MCF 10A (cell line): ENCODE results near the gene BASP1. TPM values are rescaled to one million over a fixed set of nuclear protein-coding genes. Genes with fewer than 3 reads are reported as not detected.

Experiments used
- BruUV-seq: library from RNA; stranded (reverse); fragments of 400-500 nt; replicated peaks from 2 replicates; lab custom pipeline; 2021; lab: Mats Ljungman, UMichigan
- CTCF ChIA-PET: fragments of 300-600 bp; sonication (Branson Sonifier 250); formaldehyde crosslinking; extraction: SDS; loops from one replicate; lab custom pipeline; 2021; ENCODE audit warnings: antibody characterized with exemption, inconsistent platforms; lab: Yijun Ruan, JAX
- POLR2A ChIA-PET: fragments of 300-600, 350-650 bp; sonication (Branson Sonifier 250); formaldehyde crosslinking; extraction: SDS; loops from one replicate; lab custom pipeline; 2020; ENCODE audit warnings: antibody characterized with exemption, inconsistent platforms; lab: Yijun Ruan, JAX
- DNase-seq: peaks from one replicate; pipeline ENCODE4 v3.0.0-alpha.2; 2018; ENCODE audit not compliant: unreplicated experiment
- H3K27ac Mint-ChIP-seq: one replicate; pipeline ENCODE4 v1.8.0; 2022; ENCODE audit warnings: mild to moderate bottlenecking, low read depth, mixed read lengths; ENCODE audit not compliant: unreplicated experiment
- H3K27me3 Mint-ChIP-seq: one replicate; pipeline ENCODE4 v1.8.0; 2022; ENCODE audit warnings: mixed read lengths; ENCODE audit not compliant: insufficient read depth, unreplicated experiment
- H3K36me3 Mint-ChIP-seq: one replicate; pipeline ENCODE4 v1.8.0; 2022; ENCODE audit warnings: mild to moderate bottlenecking, moderate library complexity, mixed read lengths; ENCODE audit not compliant: insufficient read depth, unreplicated experiment
- H3K4me1 Mint-ChIP-seq: one replicate; pipeline ENCODE4 v1.8.0; 2022; ENCODE audit warnings: mixed read lengths; ENCODE audit not compliant: insufficient read depth, unreplicated experiment
- H3K4me3 Mint-ChIP-seq: one replicate; pipeline ENCODE4 v1.8.0; 2022; ENCODE audit warnings: mild to moderate bottlenecking, moderate library complexity, mixed read lengths; ENCODE audit not compliant: unreplicated experiment
- H3K9me3 Mint-ChIP-seq: one replicate; pipeline ENCODE4 v1.8.0; 2022; ENCODE audit warnings: mixed read lengths; ENCODE audit not compliant: unreplicated experiment
- intact Hi-C: fragments of 100-400 bp; cut with micrococcal nuclease; formaldehyde crosslinking; loops from 2 replicates; pipeline ENCODE4 v1.14.1; 2022
- total RNA-seq: library from RNA; stranded (reverse); gene quantifications from 2 replicates; pipeline ENCODE4 v1.2.3, GENCODE V29; 2022
- TF ChIP-seq, protein P1 (sequence below): fragments of 200-600 bp; IDR thresholded peaks from one replicate; pipeline ENCODE4 v1.8.0; 2022; ENCODE audit warnings: antibody characterized with exemption, mild to moderate bottlenecking; ENCODE audit not compliant: unreplicated experiment

The BASP1 gene
- total RNA-seq, 1 experiment from 2014 or later = 84.5 TPM

DNA sequence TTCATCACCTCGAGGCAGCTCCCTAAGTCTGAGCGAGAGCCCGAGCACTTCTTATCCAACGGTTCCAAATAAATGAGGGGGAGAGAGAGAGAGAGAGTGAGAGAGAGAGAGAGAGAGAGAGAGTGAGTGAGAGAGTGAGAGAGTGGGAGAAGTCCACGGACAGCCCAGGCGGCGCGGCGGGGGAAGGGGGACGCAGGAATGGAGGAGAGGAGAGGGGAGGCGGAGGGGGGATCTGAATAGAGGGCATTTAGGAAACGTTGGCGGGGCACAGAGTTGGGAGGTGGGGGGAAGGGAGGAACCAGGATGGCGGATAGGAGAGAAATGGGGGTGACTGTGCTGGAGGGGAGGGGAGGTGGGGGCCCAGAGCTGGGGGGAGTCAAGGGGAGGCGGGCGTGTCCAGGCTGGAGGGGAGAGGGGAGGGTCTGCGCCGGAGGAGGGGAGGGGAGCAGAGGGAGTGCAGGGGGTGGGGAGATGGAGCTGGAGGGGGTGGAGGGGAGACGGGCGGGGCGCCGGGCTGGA is 398 bp upstream of the BASP1 start:
- DNase-seq = peak; percentile 48
- CTCF ChIA-PET = interaction anchor here (0.6 to 6.0 kb wide), 30 partner anchors 9 to 1115 kb away, joined by 3 to 111 read pairs (median 5); no protein-coding TSS in a partner anchor
- TF ChIP-seq, protein P1, sequence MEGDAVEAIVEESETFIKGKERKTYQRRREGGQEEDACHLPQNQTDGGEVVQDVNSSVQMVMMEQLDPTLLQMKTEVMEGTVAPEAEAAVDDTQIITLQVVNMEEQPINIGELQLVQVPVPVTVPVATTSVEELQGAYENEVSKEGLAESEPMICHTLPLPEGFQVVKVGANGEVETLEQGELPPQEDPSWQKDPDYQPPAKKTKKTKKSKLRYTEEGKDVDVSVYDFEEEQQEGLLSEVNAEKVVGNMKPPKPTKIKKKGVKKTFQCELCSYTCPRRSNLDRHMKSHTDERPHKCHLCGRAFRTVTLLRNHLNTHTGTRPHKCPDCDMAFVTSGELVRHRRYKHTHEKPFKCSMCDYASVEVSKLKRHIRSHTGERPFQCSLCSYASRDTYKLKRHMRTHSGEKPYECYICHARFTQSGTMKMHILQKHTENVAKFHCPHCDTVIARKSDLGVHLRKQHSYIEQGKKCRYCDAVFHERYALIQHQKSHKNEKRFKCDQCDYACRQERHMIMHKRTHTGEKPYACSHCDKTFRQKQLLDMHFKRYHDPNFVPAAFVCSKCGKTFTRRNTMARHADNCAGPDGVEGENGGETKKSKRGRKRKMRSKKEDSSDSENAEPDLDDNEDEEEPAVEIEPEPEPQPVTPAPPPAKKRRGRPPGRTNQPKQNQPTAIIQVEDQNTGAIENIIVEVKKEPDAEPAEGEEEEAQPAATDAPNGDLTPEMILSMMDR = no peak
- Mint-ChIP-seq H3K27ac (peak overlapping the region; percentile 52), H3K36me3 (peaks cover 15% of the 10 kb centered on the region), H3K27me3 (no peaks in the 10 kb centered on the region), H3K4me3 (peak overlapping the region; percentile 83), H3K9me3 (no peaks in the 10 kb centered on the region), H3K4me1 (peaks cover 23% of the 10 kb centered on the region)
- POLR2A ChIA-PET = interaction anchor here (1.1 to 2.6 kb wide), 5 partner anchors 390 to 1098 kb away, joined by 3 to 20 read pairs (median 5); no protein-coding TSS in a partner anchor
- intact Hi-C loops = loop anchor here (1.0 to 10.0 kb wide), 9 partner anchors 45 to 1478 kb away; no protein-coding TSS in a partner anchor
- no TSS peak for BruUV-seq

DNA sequence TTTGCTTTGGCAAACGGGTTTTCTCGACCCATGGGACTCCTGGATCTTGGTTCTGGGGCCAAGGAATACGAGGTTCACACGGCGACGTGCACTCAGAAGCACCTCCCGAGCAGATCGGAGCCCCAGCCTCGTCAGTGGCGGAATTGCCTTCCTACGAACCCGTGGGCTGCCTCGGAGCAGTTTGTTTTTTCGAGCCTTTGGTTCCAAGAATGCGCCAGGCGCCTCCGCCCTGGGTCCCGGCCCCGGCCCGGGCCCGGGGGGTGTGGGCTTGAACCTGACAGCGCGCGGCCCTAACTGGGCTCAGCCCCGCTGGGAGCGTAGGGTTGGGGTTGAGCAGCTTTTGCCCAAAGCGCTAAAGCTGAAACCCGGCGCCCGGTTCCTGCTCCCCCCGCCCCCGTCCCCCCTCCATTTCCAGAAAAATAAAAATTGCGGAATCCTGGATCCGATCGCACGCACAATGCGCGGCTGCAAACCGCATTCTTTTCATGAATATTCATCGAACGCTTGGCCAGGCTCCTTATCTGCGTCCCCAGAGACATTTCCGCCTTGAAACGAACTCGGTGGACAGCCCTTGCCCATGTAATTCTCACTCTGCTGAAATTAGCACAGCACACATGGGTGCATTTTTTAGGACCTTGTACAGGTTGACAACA is 1.0 kb downstream of the BASP1 start:
- ChIA-PET CTCF (interaction anchor here (1.7 to 6.0 kb wide), 2 partner anchors 8 to 894 kb away, joined by 5 to 106 read pairs; no protein-coding TSS in a partner anchor), POLR2A (interaction anchor here (0.7 to 1.6 kb wide), 4 partner anchors 8 to 1063 kb away, joined by 3 to 5 read pairs (median 4); no protein-coding TSS in a partner anchor)
- Mint-ChIP-seq H3K4me1 (peaks cover 38% of the 10 kb centered on the region), H3K36me3 (peaks cover 19% of the 10 kb centered on the region), H3K9me3 (no peaks in the 10 kb centered on the region), H3K27ac (peak overlapping the region; percentile 62), H3K27me3 (no peaks in the 10 kb centered on the region), H3K4me3 (peak overlapping the region; percentile 83)
- BruUV-seq = no TSS peak
- TF ChIP-seq, protein P1 = no peak
- intact Hi-C loops = loop anchor here (5.0 to 10.0 kb wide), 4 partner anchors 44 to 1476 kb away; no protein-coding TSS in a partner anchor
- peak; percentile 59 for DNase-seq

DNA sequence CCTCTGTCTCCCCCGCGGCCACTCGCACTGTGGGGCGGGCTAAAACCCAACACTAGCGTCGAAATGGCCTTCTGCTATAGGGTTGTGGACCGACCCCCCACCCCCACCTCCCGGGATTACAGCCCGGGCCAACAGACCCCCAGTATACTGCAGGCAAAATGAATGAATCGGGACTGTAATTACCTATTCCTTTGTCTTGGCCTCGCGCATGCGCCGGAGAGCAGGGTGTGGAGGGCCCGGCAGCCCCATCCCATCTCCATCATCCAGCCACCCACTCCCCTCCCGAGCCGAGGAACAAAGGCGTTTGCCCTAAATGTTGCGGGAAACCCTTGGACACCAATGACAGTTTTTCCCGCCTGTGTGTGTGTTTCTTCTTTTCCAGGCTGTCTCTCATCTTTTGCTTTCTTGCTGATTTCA is 1.6 kb downstream of the BASP1 start:
- Mint-ChIP-seq H3K36me3 (peaks cover 19% of the 10 kb centered on the region), H3K27ac (peak overlapping the region; percentile 62), H3K9me3 (no peaks in the 10 kb centered on the region), H3K4me3 (peak overlapping the region; percentile 83), H3K4me1 (peaks cover 43% of the 10 kb centered on the region), H3K27me3 (no peaks in the 10 kb centered on the region)
- BruUV-seq = no TSS peak
- CTCF ChIA-PET = no interaction called here
- TF ChIP-seq, protein P1 = no peak
- intact Hi-C loops = loop anchor here (5.0 to 10.0 kb wide), 4 partner anchors 43 to 1476 kb away; no protein-coding TSS in a partner anchor
- POLR2A ChIA-PET = interaction anchor here (0.7 kb wide), 1 partner anchor 30 kb away, joined by 3 read pairs; no protein-coding TSS in a partner anchor
- DNase-seq = no peak

DNA sequence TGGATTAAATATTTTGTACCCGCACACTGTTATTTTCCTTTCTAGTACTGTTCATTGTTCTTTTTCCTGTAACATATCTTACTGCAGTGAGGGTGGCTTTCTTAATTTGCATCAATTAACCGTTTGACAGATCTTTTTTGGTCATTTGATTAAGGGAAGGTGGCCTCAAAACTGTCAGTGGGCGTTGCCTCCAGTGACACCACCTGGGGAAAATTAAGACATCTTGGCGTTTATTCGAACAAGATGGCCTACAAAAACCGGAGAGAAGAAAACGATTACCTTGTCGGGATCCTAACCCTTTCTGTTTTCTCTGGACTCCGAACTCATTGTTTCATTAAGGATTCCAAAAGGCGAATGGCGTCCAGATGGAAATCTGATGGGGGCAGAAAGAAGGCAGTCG is 2.0 kb downstream of the BASP1 start:
- peaks cover 19% of the 10 kb centered on the region for H3K36me3 Mint-ChIP-seq
- peak overlapping the region; percentile 62 for H3K27ac Mint-ChIP-seq
- no peak for DNase-seq
- intact Hi-C loops = loop anchor here (5.0 to 10.0 kb wide), 4 partner anchors 43 to 1475 kb away; no protein-coding TSS in a partner anchor
- no peaks in the 10 kb centered on the region for H3K27me3 Mint-ChIP-seq
- TF ChIP-seq, protein P1 = no peak
- BruUV-seq = TSS peak; percentile 23
- ChIA-PET CTCF (interaction anchor here (0.7 to 1.5 kb wide), 3 partner anchors 18 to 1085 kb away, joined by 3 to 6 read pairs (median 3); no protein-coding TSS in a partner anchor), POLR2A (no interaction called here)
- H3K9me3 Mint-ChIP-seq = no peaks in the 10 kb centered on the region
- peak overlapping the region; percentile 83 for H3K4me3 Mint-ChIP-seq
- peaks cover 48% of the 10 kb centered on the region for H3K4me1 Mint-ChIP-seq
